Measurements from ENCODE around the gene RPS17.

- TF ChIP-seq POLR2A (IDR thresholded peaks at IDR 0.05) (no peak), CTCF (IDR thresholded peaks at IDR 0.05) (no peak)
Measured at GRCh38 chr15:82556315-82557035, 16.2 kb upstream of the RPS17 start.
